ENCODE results near the gene DOCK10. TPM values are rescaled to one million over a fixed set of nuclear protein-coding genes. Genes with fewer than 3 reads are reported as not detected.

The DOCK10 gene
- total and polyA plus RNA-seq, 2 donors (not counting 3 experiments of a cell fraction or from before 2014, with no cell fraction given), result 5.8 to 23.0 TPM

DNA sequence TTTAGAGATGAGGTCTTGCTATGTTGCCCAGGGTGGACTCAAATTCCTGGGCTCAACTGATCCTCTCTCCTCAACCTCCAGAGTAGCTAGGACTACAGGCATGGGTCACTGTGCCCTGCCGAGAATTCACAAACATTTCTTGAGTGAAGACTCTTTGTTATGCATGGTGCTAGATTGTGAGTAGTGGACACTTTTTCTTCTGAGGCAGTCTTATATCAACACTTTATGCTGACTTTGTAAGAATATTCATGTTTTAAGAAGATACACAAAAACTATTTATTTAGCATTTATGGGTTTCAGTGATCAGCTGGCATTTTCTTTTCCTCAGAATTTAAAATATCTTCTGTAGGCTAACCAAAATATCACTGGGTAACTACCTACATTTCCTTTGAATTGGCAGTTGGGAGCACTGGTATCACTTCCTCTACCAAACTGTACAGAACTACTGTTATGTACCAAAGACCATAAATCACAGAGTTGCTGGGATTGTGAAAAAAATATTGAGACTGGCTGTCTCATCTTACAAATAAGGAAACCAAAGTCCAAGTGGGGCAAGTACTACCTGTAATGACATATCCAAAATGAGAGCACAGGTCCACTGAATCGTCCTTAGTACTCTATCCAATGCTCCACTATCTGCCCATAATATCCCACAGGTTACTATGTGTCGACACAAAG, 34.0 kb downstream of the DOCK10 start:
- Histone ChIP-seq H3K4me2 (ENCODE audit: insufficient read depth, low read length) (no peak overlapping the region), H3K9me1 (replicated peaks; ENCODE audit: control insufficient read depth, extremely low read depth, insufficient read depth, low read length) (no peaks in the 10 kb centered on the region), H3K27me3 (ENCODE audit: control insufficient read depth in 2 of 2, insufficient read depth in 2 of 2, low read length in 2 of 2) (no peaks in the 10 kb centered on the region), H3K9ac (replicated peaks; ENCODE audit: extremely low read depth, insufficient read depth, low read length) (no peak overlapping the region), H3K27ac (ENCODE audit: insufficient read depth, low read depth, low read length) (no peak overlapping the region), H3K4me3 (replicated peaks in 1 of 3; ENCODE audit: insufficient read depth in 1 of 3, low read depth in 1 of 3, low read length in 3 of 3) (no peak overlapping the region), H3K79me2 (ENCODE audit: control insufficient read depth, insufficient read depth, low read length) (no peaks in the 10 kb centered on the region), H4K20me1 (replicated peaks; ENCODE audit: control insufficient read depth, extremely low read depth, insufficient read depth, low read length) (no peaks in the 10 kb centered on the region), H3K36me3 (ENCODE audit: control insufficient read depth in 2 of 2, extremely low read depth in 1 of 2, insufficient read depth in 2 of 2, low read length in 2 of 2) (no peaks in the 10 kb centered on the region), H3K9me3 (replicated peaks; ENCODE audit: control insufficient read depth, insufficient read depth, low read length) (no peaks in the 10 kb centered on the region), H3K4me1 (ENCODE audit: control insufficient read depth, extremely low read depth, insufficient read depth, low read length) (peaks cover 13% of the 10 kb centered on the region), H2AFZ (ENCODE audit: low read depth, low read length) (no peak overlapping the region)
- dilution Hi-C loops (cut with MboI; ENCODE audit: extremely low pct_ligation_motif_present, low sequenced_read_pairs), result no loop called here
- intact Hi-C loops (cut with micrococcal nuclease), result no loop called here
- ChIA-PET CTCF (interaction anchor here (1.1 to 1.8 kb wide), 4 partner anchors 9 to 652 kb away, joined by 3 to 7 read pairs (median 4); no protein-coding TSS in a partner anchor), POLR2A (no interaction called here)
- BruUV-seq (replicated peaks), result no TSS peak
- no peak for TF ChIP-seq EZH2 (IDR thresholded peaks at IDR 0.05; ENCODE audit: borderline replicate concordance, low read depth, low read length, severe bottlenecking)
- no peak for TF ChIP-seq JUN (IDR thresholded peaks at IDR 0.05; ENCODE audit: borderline replicate concordance, insufficient read depth, insufficient read length, low read depth)
- TF ChIP-seq FOS (IDR thresholded peaks at IDR 0.05; ENCODE audit: borderline replicate concordance, insufficient read depth, low read length), result no peak
- TF ChIP-seq POLR2A (IDR thresholded peaks at IDR 0.05; ENCODE audit: low read depth, low read length), result no peak
- TF ChIP-seq GATA2 (IDR thresholded peaks at IDR 0.05; ENCODE audit: insufficient read depth, insufficient read length, low read depth, low read length), result no peak
- TF ChIP-seq, protein P1, sequence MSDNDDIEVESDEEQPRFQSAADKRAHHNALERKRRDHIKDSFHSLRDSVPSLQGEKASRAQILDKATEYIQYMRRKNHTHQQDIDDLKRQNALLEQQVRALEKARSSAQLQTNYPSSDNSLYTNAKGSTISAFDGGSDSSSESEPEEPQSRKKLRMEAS (IDR thresholded peaks at IDR 0.05; ENCODE audit: insufficient read depth, insufficient read length), result no peak
- no peak for DNase-seq (ENCODE audit: low read depth, low spot score)
- FAIRE-seq, result no peak

DNA sequence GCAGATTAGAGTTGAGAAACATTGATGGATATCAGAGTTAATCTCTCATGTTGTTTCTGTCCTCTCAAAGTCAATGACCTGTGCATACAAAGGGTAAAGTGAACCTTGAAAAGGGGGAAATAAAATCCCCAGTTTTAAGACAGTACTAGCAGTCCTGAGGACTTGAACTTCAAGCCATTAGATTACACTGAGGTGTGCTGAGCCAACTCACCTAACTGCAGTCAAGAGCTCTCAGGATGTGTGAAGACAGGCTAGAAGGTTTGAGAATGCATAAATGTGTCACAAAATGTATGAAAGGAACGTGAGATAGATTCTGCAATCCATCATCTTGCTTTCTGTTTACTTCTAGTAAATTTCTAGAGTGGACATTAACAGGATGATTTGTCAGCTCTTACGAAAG, 35.5 kb downstream of the DOCK10 start:
- H3K9me3 ChIP-seq (replicated peaks; ENCODE audit: control insufficient read depth, insufficient read depth, low read length), result no peaks in the 10 kb centered on the region
- no peaks in the 10 kb centered on the region for H3K27me3 ChIP-seq (ENCODE audit: control insufficient read depth in 2 of 2, insufficient read depth in 2 of 2, low read length in 2 of 2)
- H3K9me1 ChIP-seq (replicated peaks; ENCODE audit: control insufficient read depth, extremely low read depth, insufficient read depth, low read length), result no peaks in the 10 kb centered on the region
- no peak overlapping the region for H3K27ac ChIP-seq (ENCODE audit: insufficient read depth, low read depth, low read length)
- TF ChIP-seq FOS (IDR thresholded peaks at IDR 0.05; ENCODE audit: borderline replicate concordance, insufficient read depth, low read length), result no peak
- peaks cover 16% of the 10 kb centered on the region for H3K4me1 ChIP-seq (ENCODE audit: control insufficient read depth, extremely low read depth, insufficient read depth, low read length)
- ChIA-PET POLR2A (no interaction called here), CTCF (no interaction called here)
- no peak overlapping the region for H3K9ac ChIP-seq (replicated peaks; ENCODE audit: extremely low read depth, insufficient read depth, low read length)
- no peaks in the 10 kb centered on the region for H3K36me3 ChIP-seq (ENCODE audit: control insufficient read depth in 2 of 2, extremely low read depth in 1 of 2, insufficient read depth in 2 of 2, low read length in 2 of 2)
- no peak overlapping the region for H3K4me2 ChIP-seq (ENCODE audit: insufficient read depth, low read length)
- no peaks in the 10 kb centered on the region for H4K20me1 ChIP-seq (replicated peaks; ENCODE audit: control insufficient read depth, extremely low read depth, insufficient read depth, low read length)
- H2AFZ ChIP-seq (ENCODE audit: low read depth, low read length), result no peak overlapping the region
- FAIRE-seq, result no peak
- intact Hi-C loops (cut with micrococcal nuclease), result no loop called here
- H3K4me3 ChIP-seq (replicated peaks in 1 of 3; ENCODE audit: insufficient read depth in 1 of 3, low read depth in 1 of 3, low read length in 3 of 3), result no peak overlapping the region
- DNase-seq (ENCODE audit: low read depth, low spot score), result no peak
- dilution Hi-C loops (cut with MboI; ENCODE audit: extremely low pct_ligation_motif_present, low sequenced_read_pairs), result no loop called here
- no peaks in the 10 kb centered on the region for H3K79me2 ChIP-seq (ENCODE audit: control insufficient read depth, insufficient read depth, low read length)
- BruUV-seq (replicated peaks), result no TSS peak
